ENCODE data around the gene STRA6. TPM values are rescaled to one million over a fixed set of nuclear protein-coding genes. Genes with fewer than 3 reads are reported as not detected.

STRA6 gene
- total RNA-seq, 1 donor from 2014 or later = not detected

DNA sequence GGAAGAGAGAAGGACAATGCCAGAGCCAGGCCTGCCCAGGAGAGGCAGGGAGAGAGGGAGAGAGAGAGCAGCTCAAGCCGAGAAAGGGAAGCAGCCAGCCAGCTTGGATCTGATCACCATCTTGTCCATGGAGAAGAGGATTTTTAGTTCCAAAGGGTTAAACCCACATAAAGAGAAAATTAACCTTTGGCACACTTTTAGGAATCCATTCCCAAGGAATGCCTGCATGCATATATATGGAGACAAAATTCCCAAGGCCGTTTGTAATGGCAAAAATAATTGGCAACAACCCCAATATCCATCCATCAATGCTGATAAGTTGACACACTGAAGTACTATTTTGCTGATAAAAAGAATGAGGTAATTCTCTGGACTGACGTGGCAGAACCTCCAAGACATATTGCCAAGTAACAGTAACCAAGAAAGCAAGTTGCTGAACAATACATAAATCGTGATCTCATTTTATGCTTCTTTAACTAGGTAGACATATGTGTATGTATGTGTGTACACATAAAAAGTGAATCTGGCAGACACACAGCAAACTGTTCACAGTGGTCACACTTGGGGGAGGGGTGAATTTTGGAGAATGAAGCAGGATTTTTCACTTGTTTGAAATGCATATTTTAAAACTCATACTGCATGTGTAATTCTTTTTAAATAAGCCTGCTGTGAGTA, 7.5 kb upstream of the STRA6 start:
- no peak for ATAC-seq
- no peak for DNase-seq (ENCODE audit: missing footprints)
- intact Hi-C loops (cut with DNase I) = no loop called here

DNA sequence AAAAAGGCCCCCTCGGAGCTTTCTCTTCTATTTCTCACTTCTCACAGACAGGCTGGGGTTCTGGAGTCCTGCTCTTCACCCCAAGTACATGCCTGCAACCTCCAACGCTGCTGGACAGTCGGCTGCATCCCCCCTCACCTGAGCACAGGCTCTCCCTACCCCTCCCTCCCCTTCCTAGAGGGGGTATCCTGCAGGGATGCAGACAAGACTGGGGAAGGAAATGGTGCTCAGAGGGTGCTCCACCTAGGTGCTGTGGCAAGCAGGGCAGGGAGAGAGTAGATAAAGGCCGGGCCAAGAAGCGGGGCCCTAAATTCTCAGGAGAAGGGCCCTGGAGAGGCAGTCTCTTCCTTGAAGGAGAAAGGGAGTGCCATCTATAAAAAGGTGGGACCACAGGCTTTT, 7.0 kb upstream of the STRA6 start:
- intact Hi-C loops (cut with DNase I) = no loop called here
- no peak for ATAC-seq

DNA sequence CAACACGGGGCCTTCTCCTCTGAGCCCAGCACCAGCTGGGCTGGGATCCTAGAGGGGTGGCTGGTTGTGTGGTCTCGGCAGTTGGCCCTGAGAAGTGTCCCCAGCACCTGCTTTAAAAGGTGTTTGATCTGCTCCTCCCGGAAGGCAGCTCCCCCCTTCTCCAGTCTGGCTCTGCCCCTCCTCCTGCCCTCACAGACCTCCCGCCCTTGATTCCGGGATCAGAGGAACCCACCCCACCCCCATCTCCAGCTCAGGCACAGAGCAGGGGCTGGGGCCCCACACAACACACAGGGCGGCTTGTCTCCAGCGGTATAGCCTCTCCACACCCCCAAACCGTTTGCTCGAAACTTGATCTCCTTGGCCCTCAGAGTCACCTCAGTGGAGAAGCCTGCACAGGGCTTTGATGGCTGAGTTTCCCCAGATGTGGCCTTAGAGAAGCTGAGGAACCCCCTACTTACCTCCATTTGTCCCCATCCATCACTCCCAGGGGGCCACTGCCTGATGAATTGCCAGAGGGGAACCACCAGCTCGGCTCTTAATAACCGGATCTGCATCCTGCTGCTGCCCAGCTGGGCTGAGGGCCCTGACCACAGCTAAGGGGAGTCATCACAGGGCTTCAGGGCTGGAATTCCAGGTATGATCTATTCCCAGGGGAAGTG, 6.4 kb upstream of the STRA6 start:
- DNase-seq (ENCODE audit: missing footprints) (no peak), ATAC-seq (no peak)
- intact Hi-C loops (cut with DNase I) = no loop called here

More for the DNA sequence above, 7.0 kb upstream of the STRA6 start:
- no peak for DNase-seq (ENCODE audit: missing footprints)

DNA sequence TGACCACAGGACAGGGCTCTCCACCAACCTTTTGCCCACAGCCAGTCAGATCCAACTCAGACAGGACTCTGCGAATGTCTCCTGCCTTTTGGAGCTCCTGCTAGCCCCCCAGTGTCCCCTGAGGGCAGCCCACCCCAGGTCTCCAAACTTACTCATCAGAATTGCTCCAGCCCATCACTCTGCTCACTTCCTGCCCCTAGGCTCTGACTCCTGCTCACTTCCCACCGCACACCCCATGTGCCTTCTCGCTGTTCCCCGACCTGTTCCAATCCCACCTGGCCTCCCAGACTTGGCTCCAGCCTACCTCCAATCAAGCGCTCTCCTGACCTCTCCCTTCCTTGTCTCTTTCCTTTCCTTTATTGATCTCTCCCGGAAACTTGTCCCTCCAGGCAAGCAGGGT, 5.9 kb upstream of the STRA6 start:
- DNase-seq (ENCODE audit: missing footprints) (no peak), ATAC-seq (no peak)
- intact Hi-C loops (cut with DNase I) = no loop called here

DNA sequence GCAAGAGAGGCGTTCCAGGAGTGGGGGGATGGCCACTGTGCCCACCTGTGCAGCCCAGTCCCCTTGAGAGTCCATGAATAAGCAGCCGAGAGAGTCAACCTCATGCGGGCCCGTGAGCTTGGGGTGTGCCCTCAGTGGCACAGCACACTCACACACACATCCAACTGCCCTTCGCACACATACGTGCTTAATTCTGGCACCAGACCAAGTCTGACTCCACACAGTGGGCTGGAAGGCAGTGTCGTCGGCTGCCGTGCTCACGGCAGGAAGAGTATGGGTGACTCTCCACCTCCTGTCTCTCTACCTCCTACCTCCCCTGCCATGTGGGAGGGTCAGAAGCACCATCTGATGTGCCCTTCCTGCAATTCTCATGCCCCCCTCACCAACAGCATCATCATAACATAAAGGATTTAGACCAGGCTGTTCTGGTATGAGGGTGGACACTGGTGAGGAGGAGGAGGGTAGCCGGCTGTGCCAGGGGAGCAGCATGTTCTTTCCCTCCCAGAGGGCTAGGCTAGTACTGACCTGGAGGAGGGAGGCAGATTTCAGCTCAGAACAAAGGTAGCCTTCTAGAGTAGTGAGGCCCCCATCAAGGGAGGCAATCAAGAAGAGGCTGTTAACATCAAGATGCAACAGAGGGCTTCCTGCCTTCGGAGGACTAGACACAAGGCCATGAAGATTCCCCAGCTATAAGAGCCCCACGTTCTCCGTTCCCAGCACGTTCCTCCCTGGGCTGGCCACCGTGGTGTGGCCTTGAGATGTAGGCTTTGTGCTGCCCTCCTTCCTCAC, 5.3 kb upstream of the STRA6 start:
- DNase-seq (ENCODE audit: missing footprints) = peak; percentile 50
- intact Hi-C loops (cut with DNase I) = no loop called here
- ATAC-seq = no peak

- no peak for ATAC-seq
- DNase-seq (ENCODE audit: missing footprints) = peak; percentile 0
- intact Hi-C loops (cut with DNase I) = no loop called here
Observed at GRCh38 chr15:74206801-74207281, 4.3 kb upstream of the STRA6 start.

GRCh38 chr15:74205582-74205947, 3.0 kb upstream of the STRA6 start:
- ATAC-seq (no peak), DNase-seq (ENCODE audit: missing footprints) (no peak)
- intact Hi-C loops (cut with DNase I) = no loop called here

- DNase-seq (ENCODE audit: missing footprints) = no peak
Observed at GRCh38 chr15:74203914-74204431, 1.4 kb upstream of the STRA6 start.

GRCh38 chr15:74201710-74202420, 722 bp downstream of the STRA6 start:
- intact Hi-C loops (cut with DNase I) = no loop called here
- ATAC-seq = no peak
- DNase-seq (ENCODE audit: missing footprints) = peak; percentile 18

More at GRCh38 chr15:74203914-74204431, 1.4 kb upstream of the STRA6 start:
- intact Hi-C loops (cut with DNase I) = no loop called here
- peak; percentile 48 for ATAC-seq

DNA sequence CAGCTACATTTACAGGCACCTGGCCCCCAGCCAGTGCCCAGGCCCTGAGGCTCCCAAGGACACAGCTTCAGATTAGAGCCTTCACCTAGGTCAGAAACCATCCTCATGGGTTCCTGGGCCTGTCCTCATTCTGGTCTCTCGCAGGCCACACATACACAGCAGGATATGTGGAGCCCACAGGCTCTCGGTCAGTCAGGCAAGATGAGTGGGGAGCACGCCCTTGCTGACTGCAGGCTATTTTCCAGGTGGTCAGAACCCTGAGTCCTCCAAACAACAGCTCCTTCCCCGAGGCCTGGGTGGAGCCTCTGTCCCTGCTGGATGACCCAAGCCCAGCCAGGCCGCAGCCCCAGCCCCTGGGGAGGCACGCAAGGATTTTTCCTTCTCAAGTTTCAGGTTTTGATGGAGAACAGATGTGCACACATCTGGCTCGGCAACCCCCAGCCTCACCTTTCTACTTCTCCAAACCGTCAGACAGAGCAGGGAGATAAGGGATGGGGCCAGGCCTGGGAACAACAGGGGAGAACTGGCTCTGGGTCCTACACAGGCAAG, 1.6 kb downstream of the STRA6 start:
- peak; percentile 39 for ATAC-seq
- intact Hi-C loops (cut with DNase I) = no loop called here
- peak; percentile 69 for DNase-seq (ENCODE audit: missing footprints)

DNA sequence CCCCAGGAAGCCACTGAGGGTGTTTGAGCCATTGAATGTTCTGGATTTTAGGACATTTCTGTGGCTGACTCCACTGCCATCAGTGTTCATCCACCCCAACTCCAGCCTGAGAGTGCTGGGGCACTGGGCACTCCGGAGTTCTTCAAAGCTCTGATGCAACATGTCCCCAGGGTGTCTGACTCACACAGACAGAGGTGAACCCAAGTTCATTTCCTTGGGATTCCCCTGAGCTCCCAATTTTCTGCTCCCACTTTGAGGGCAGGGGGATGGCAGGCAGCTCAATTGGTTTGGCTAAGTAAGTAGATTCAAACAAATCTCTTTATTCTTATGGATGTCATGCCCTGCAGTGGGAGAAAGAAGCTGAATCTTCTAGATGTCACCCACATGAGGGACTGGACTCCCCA, 2.2 kb downstream of the STRA6 start:
- intact Hi-C loops (cut with DNase I) = no loop called here
- peak; percentile 66 for ATAC-seq

DNA sequence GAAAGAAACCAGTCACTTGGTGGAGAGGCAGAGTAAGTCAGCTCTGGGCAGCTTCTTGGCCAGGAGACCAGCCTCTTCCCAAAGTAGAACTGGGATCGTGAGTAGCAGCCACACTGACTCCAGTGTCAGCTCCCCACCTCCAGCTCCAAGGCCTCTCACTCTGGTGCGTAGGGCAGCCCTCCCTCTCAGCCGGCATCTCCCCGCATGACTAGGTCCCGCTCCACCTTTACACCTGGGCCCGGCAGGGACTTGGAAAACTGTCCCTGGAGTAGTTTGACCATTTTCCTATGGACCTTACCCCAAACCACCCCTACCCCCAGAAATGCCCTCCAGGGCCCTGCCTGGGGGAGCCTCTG, 3.3 kb downstream of the STRA6 start:
- intact Hi-C loops (cut with DNase I) = no loop called here
- ATAC-seq = no peak
- peak; percentile 43 for DNase-seq (ENCODE audit: missing footprints)

More for the DNA sequence above, 2.2 kb downstream of the STRA6 start:
- DNase-seq (ENCODE audit: missing footprints) = peak; percentile 61

GRCh38 chr15:74197176-74197965, 5.2 kb downstream of the STRA6 start:
- DNase-seq (ENCODE audit: missing footprints) (peak; percentile 59), ATAC-seq (no peak)
- intact Hi-C loops (cut with DNase I) = no loop called here

DNA sequence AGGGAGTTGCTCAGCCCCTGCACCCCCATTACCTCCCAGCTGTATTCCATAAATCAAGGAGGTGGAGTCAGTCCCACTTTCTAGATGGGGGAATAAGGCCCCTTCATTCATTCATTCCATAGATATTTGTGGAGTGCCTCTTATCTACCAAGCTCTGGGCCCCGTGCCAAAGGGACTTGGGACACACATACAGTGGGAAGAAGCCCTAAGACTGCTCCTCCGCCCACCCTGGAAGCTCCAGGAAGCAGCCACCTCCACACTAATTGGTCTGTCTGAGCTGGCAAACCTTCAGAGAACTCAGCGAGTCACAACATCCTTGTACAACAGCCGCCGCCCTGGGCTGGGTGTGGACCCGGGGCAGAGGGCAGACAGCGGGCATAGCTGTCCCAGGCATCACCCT, 6.4 kb downstream of the STRA6 start:
- ATAC-seq (no peak), DNase-seq (ENCODE audit: missing footprints) (peak; percentile 80)
- intact Hi-C loops (cut with DNase I) = no loop called here

DNA sequence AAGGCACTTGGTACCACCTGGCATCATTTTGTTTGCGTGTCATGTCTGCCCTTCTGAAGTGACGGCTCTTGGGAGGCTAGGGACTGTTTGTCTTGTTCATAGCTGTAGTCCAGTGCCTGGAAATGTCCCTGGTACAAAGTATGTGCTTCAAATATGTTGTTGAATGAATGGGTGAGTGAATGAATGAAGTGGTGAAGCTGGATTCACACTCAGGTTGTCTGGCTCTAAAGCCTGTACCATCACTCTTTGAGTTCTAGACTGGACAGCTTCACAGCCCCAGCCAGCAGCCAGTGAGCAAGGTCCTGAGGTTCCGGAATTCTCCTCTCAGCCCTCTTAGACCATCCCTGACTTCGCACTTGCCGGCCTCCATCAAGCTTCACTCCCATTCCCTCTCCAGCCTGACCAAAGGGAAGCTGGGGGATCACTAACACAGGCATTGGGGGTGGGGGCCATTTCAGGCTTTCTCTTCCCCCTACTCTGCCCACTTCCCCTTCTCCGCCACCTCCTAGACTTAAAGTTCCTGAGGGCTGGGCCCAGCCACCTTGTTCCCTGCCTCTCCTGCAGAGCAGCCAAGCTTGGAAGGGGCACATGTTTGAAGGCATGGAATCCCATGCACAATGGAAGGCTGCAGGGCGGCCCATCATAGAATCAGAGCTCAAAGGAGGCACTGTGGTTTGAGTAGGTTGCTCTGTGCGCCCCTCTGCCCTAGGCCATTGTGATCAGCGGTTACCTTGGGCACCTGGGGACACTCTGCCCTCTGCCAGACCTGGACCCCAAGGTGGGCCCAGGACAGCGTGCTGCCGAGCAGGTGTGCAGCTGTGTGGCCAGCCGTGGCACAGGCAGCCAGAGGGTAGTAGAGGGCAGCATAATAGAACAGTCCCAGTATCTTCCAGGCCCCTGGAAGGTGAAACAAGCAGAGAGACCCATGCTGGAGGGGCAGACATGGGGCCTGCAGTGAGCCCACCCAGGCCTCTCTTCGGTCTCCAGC, 7.7 kb downstream of the STRA6 start:
- intact Hi-C loops (cut with DNase I) = no loop called here
- ATAC-seq = no peak
- DNase-seq (ENCODE audit: missing footprints) = peak; percentile 37

GRCh38 chr15:74193905-74194304, 8.7 kb downstream of the STRA6 start:
- DNase-seq (ENCODE audit: missing footprints) (peak; percentile 55), ATAC-seq (no peak)
- intact Hi-C loops (cut with DNase I) = no loop called here

DNA sequence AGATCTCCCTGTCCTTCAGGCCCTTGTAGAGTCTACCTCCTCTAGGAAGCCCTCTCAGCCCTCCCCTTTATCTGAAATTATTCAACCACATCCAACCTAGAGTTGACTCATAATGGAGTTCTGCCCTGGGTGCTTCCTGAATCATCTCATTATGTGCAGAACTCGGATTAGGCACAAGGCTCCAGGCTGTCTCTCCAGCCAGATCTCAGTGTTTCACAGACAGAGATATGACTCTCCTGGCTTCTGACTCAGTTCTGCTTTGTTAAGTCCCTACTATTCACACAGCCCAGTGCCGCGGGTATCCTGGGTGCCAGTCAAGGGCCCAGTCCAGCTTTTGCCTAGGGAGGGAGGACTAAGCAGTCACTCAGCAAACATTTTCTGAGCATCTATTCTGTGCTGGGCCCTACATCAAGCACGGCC, 9.3 kb downstream of the STRA6 start:
- intact Hi-C loops (cut with DNase I) = no loop called here
- DNase-seq (ENCODE audit: missing footprints) = peak; percentile 16
- ATAC-seq = no peak
